HG03520 (cell line): ENCODE results near the gene PTGR1.
"Not testable (repeated sequence)": the region's sequence is repeated elsewhere in the genome, so short reads cannot be mapped to it uniquely, and the experiment has no call there.

Experiments
- ATAC-seq: cut with Tn5 transposase; IDR thresholded peaks from one replicate; pipeline ENCODE4 v1.9.1; 2021; ENCODE audit warnings: mild to moderate bottlenecking, moderate library complexity; ENCODE audit not compliant: unreplicated experiment

Gene PTGR1

DNA sequence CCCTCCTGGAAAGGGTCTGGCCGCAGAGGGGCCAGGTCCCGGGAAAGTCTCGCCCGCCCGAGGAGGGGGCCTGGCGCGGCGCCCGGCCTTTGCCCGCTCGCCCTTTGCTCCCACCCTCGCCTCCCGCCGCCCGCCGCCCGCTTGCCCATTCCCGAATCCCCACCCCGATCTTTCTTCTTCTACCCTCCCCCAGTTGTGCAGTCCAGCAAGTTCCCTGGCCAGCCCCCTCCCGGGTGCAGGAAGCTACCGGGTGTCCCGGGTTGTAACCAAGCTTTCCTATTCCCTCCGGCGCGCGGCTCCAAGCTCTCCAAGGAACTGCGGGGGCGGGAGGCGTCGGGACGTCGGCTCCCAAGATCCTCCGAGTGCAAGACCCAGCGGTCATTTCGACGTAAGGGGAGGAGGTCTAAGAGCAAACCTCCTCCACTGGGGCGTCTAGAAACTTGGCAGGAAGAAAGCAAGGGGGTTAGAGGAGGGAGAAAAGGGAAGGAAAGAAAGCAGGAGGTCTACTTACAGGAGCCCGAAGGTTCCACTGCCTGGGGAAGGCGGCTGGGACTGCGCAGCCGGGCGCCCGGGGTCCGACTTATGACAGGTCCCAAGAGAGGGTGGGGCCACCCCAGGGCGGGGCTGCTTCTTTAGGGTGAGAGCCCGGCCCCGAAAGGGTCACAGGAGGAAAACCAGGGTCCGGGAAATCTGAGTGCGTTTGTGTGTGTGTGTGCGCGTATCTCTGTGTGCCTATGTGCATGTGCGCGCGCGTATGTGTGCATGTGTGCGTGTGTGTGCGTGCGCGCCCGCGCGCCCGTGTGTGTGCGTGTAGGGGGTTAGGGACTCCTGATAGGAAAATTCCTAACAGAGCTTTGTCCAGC, at the start of gene PTGR1:
Gene PTGR1, minus strand, starts transcription at position 556 of the 863 bp plus-strand sequence. CDS start 2,225 bp downstream, outside the sequence.
- ATAC-seq, result no peak

DNA sequence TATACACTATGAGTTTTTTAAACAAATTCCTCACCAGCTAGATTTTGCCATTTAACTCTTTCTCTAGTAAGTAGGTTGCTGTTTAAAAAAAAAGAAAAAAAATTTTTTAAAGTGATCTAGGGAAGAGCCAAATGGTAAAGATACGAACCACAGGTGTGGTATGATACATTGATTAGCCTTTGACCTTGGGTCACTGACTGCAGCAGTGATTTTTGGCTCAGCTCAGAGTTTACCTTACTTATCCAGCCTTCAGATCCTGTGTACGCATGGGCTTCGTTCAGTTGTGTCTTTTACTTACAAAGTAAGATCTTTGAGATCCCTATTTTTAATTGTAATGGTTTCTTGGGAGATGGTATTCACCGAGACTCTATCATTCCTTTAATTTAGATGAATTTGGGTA, 49.6 kb upstream of the PTGR1 start:
- no peak for ATAC-seq

DNA sequence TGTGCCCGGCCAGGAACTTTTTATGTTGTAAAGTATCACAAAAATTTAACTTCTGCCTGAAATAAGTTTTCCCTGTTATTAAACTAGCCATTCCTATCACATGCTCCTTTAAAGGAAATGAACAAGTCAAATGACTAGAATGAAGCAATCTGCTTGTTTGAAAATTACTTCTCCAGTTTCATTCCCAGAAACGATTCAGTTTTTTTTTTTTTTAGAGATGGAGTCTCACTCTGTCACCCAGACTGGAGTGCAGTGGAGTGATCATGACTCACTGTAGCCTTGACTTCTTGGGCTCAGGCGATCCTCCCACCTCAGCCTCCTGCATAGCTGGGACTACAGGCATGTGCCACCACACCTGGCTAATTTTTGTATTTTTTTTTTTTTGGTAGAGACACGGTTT, 48.6 kb upstream of the PTGR1 start:
- ATAC-seq, result no peak

DNA sequence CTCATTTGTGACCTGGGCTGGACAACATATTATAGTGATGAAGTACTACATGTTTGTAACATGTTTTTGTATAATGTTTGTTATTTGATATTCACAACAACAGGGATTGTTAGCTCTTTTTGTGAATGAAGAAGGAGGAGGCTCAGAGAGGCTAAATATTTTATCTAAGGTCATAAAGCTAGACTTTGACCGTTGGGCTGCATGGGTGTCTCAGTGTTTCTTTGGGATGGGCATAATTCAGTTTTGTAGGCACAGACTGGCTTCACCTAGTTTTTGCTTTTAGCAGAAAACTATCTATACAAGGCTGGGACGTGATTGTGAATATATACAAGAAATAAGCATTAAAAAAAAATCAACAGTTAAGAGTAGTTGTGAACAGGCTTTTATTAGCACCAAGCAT, 47.0 kb upstream of the PTGR1 start:
- ATAC-seq, result no peak

DNA sequence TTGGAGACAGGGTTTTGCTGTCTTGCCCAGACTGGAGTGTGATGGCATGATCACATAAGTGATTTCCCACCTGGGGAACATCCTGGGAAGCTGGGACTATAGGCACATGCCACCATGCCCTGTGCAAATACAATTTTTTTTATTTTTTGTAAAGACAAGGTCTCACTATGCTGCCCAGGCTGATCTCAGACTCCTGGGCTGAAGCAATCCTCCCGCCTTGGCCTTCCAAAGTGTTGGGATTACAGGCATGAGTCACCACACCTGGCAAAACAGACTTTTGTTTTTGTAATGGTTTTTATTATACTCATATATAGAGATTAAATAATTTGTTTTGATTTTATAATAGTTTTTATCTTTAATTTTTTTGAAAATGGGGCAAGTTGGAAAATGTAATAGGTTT, 46.4 kb upstream of the PTGR1 start:
- no peak for ATAC-seq

DNA sequence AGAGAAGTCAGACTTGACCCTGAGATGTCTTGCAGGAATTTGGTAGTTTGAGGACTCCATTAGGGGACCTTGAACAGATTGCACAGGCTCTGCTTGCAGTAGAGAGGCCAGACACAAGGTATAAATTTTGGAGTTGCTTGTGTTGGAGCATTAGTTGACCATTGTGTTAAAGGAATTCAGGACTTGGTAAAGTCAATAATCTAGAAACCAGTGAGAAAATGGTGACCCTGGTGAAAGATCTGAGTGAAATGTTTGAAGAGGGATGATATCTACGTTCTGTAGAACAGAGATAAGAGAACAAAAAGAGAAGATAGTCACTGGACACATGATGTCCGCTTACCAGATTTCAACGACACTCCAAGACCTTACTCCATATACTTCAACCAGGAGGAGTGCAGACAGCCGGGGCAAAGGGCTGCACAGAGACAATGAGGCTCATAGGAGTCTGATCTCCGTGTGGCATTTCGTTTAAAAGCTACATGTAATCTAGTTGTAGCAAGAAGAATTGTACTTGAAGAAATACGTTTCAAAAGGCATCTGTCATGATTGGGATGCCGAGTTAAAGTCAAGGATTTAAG, 44.8 kb upstream of the PTGR1 start:
- no peak for ATAC-seq

DNA sequence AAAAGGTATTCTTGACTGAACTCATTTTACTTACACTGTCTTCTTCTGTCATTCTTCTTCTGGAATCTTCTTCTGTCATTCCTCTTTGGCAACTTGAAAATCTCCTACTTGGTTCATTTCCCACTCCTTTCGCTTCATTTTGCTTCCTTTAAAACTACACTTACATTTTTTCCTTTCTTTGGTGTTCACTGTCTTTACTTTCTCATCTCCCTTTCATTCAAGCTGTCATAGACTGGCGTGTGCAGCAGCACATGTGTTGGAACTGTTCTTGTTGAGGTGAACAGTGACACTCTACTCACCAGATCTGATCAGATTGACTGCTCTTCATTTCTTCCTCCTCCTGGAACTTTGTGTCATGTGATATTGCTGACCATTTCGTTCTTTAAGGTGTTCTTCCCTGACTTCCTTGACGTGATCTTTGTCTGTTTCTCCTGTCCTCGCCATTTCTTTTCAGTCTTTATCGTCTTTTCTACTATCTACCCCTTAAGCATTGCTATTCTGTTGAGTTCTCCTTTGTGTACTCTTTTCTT, 38.0 kb upstream of the PTGR1 start:
- no peak for ATAC-seq

DNA sequence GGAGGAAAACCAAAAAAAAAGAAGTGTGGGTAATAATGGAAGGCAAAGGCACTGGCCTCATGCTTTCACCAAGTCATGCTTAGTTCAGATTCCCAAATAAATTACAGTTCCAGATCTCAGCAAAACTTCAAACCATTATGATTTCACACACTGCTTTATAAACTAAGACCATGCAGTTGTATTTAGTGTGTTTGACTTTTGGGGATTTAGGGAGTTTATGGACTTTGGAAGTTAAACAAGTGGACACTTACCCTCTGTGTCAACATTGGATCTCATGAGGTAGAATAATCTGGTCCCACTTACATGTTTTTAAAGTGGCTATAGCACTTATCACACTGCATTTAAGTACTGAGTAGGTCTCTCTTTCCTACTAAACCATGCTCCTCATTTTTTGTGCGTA, 35.4 kb upstream of the PTGR1 start:
- ATAC-seq, result no peak

DNA sequence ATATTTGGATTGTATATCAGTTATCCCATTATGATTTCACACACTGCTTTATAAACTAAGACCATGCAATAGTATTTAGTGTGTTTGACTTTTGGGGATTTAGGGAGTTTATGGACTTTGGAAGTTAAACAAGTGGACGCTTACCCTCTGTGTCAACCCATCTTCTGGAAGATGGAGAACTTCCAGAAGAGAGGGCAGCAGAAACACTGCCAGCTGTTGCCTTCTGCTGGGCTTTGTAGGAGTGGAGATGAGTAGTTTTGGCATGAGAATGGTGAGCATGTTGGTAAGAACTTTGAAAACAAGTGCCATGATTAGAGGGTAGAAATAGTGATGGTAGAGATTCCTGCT, 33.9 kb upstream of the PTGR1 start:
- no peak for ATAC-seq

DNA sequence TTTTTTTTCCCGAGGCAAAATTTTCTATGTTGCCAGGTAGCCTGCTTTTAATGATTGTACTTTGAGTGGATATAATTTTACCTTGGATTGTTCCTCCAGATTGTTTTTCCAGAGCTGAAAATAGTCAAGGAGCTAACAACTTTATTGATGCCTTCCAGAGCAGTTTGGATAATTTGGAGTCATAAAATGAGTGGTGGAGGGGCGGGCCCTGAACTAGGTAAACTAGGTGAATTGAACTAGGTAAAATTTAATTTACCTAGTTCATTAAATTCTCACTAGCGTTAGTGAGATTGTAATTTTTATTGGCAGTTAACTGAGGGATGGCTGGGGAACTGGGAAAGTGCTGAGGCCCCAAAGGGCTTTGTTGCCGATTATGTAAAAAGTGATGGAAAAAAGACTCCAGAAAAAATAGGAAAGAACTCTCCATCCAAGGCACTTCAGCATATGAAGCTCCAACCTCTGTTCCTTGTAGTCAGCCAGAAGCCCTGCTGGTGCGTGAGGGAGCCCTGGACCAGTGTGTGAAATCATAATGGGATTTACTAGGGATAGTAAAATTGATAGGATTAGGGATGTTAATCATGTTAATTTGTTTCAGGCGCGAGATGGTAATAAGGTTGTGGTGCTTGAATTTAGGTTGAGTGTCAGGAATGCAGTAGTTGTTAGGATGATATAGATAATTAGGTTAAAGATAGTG, 33.4 kb upstream of the PTGR1 start:
- ATAC-seq, result no peak

DNA sequence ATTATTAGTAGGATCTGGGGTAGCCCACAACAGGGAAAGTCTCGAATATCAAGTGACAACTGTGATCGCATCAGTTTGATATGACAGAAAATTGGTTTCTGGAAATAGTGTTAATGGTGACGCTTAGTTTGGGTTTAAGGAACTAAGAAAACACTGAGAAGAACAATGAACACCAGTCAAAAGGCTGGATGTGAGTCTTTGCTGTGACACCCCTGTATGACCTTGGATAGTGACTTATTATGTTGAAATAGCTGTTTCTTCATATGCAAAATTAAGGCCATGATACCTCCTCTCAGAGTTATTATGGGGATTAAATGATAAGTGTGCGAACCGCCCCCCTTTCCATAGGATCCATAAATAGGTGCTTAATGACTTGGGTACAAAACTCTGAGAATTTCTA, 32.6 kb upstream of the PTGR1 start:
- no peak for ATAC-seq

DNA sequence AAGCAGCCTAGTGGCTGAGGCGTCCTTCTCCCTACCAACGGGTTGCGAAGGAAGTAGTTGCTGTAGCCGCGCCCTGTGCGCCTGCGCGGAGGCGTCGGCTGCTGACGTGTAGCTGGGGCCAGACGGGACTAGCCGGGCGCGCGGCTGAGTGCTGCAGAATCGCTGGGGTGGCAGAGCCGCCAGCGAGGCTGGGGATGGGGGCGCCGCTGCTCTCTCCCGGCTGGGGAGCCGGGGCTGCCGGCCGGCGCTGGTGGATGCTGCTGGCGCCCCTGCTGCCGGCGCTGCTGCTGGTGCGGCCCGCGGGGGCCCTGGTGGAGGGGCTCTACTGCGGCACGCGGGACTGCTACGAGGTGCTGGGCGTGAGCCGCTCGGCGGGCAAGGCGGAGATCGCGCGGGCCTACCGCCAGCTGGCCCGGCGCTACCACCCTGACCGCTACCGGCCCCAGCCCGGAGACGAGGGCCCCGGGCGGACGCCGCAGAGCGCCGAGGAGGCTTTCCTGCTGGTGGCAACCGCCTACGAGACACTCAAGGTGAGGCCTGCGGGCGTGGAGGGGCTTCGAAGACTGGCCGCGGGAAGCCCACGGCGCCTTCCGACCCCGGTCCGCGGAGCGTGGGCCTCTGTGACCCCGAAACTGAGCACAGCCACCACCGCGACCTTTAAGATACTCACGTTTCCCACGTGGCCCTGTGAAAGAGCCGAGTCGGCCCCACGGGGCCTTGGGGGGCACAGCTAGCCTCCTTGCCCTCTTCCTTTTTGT, 31.9 kb upstream of the PTGR1 start, which contains the start of gene DNAJC25:
Gene DNAJC25, plus strand, starts transcription at position 121 of the 758 bp plus-strand sequence. Its CDS starts 74 bp downstream, at position 195.
- ATAC-seq, result peak; percentile 95

DNA sequence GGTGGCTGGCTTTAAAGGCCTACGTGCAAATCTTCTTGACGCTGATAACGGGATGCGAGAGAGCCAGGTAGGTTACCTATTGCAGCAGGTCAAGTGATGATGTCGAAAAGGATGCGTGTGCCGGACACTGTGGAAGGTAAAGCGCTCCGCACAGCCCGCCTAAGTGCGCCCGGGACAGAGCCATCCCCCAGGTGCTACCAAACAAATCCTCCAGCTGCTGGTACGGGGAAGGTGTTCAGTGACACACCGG, 31.4 kb upstream of the PTGR1 start:
- ATAC-seq, result no peak

DNA sequence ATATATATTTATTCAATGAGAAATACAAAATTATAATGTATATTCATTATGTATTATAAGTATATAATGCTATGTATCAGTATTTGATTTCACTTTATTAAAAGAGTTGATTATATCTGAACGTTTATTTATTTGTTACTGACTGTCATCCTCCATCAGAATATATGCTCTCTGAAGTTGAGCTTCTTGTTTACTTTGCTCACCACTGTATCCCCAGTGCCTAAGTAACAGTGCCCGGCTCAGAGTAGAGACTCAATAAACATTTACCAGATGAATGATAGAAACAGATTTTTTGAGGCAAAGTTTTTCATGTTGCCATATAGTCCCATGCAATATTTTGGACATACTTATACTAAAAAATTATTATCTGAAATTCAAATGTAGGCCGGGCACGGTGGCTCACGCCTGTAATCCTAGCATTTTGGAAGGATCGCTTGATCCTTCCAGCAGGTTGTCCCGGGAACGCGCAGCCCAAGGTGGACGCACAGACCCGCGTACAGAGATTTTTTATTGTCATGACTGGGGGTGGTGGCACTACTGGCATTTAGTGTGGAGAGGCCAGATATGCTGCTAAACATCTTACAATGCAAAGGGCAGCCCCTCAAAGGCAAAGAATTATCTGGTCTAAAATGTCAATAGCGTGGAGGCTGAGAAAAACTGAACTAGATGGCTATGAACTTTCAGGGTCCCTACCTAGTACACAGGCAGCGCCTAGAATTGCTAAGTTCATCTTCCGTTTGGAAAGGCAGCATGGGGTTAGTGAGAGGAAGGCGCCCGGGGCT, 30.9 kb upstream of the PTGR1 start:
- ATAC-seq, result peak; percentile 17

DNA sequence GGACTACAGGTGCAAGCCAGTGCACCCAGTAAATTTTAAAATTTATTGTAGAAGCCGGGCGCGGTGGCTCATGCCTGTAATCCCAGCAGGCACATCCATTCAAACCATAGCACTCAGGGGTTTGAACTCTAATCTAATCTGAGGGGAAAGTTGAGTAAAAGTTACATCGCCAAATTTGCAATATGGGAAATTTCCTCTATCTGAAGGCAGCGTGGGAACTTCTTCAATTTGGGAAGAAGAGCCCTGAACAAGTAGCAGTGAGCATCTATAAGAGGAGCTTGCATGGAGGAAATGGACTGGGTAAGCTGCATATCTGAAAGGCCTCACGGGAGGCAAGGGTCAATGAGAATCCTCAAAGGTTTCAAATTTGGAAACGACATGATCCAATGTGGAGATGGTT, 29.0 kb upstream of the PTGR1 start:
- no peak for ATAC-seq

DNA sequence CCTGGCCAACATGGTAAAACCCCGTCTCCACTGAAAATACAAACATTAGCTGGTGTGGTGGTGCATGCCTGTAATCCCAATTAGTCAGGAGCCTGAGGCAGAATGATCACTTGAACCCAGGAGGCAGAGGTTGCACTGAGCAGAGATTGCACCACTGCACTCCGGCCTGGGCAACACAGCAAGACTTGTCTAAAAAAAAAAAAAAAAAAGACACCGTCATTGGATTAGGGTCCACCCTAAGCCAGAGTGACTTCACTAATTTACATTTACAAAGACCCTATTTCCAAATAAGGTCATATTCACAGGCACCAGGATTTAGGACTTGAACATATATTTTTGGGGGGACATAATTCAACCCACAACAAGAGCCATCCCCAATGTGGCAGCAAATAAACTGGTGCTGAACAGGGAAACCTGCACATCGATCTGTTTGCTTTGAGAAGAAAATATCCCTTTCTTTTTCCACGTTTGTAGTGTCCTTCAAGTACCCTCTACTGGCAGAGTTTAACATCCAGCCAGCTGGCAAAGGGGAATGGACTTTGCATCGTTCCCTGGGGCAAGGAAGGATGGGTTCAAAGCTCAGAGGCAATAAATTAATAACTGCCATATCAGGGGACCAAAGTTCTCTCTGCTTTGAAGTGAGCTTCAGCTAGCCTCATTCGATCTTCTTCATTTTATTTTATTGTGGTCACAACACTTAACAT, 28.0 kb upstream of the PTGR1 start:
- ATAC-seq, result no peak

DNA sequence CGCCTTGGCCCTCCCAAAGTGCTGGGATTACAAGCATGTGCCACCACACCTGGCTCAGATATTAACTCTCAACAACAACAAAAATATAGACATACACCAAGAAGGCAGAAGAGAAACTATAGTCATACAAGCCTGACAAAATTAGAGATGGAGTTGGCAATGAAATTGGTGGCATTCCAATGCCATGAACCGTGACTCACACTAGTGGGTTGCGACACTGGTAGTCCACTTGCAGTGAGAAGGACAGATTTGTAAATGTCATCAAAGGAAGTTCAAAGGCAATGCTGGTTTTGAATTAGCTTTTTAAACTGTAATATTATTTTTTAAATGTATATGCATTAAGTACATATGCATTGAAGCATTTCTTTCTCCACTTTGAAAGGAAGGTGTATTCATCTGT, 23.2 kb upstream of the PTGR1 start:
- ATAC-seq, result no peak

DNA sequence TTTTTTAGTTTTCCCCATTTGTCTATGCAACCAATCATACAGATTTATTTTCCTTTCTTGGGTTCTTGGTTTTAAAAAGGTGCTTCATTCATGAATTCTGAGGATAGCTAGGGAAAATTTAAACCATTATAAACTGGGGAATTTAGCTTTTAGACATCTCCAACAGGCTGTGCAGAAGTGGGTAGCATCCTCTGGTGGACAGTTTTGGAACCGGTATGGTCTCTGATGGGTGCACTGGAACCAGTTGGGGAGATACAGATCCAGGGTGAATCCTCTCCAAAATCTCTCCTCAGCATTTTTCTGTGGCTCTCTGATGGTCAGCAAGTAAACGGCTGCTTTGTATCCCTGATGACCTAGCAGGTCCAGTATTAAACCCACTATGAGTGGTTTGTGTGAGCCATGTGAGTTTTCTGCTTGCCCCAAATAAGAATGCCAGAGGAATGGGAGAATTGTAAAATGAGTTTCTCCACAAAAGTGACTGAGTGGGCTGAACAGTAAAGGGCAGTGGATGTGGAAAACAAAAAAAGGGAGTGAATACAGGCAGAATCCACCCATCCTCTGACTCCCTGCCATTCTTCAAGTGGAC, 22.5 kb upstream of the PTGR1 start:
- ATAC-seq, result no peak

DNA sequence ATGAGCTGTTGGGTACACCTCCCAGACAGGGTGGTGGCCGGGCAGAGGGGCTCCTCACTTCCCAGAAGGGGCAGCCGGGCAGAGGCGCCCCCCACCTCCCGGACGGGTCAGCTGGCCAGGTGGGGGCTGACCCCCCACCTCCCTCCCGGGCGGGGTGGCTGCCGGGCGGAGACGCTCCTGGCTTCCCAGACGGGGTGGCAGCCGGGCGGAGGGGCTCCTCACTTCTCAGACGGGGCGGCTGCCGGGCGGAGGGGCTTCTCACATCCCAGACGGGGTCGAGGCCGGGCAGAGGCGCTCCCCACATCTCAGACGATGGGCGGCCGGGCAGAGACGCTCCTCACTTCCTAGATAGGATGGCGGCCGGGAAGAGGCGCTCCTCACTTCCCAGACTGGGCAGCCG, 17.9 kb upstream of the PTGR1 start:
- ATAC-seq, result not testable (repeated sequence)

DNA sequence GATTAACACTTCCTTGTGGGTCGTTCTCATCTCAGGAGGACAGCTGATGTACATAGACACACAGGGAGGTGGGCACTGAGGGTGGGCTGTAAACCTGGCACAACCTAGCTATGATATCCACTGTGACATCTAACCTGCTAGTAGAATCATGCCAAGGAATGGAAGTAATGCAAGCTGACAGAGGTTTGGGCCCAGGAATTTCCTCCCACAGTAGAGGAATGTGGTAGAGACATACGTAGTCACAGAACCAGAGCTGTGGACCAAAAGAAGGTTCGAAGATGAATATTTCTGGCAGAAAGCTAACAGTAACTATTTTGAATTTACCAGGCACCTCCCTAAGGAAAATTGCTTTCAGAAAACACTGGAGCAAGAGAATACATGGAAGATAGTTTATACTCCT, 16.5 kb upstream of the PTGR1 start:
- ATAC-seq, result no peak
